ACC112 (cell line): ENCODE results near the gene VSIR.

Source experiments
- H2AFZ ChIP-seq: fragments of 200-600 bp; sonication (generic); one replicate; pipeline ENCODE4 v1.6.0; 2017; ENCODE audit warnings: antibody characterized with exemption, low read length; ENCODE audit not compliant: unreplicated experiment
- H3K27ac ChIP-seq: fragments of 200-600 bp; sonication (generic); 2 replicates; pipeline ENCODE4 v1.5.1; 2014; ENCODE audit warnings: low read depth, mild to moderate bottlenecking, antibody characterized with exemption, low read length, moderate library complexity
- H3K27me3 ChIP-seq: fragments of 200-600 bp; sonication (generic); 2 replicates; pipeline ENCODE4 v1.6.1; 2014; ENCODE audit warnings: mild to moderate bottlenecking, antibody characterized with exemption, low read length, moderate library complexity, mixed read lengths; ENCODE audit not compliant: insufficient read depth
- H3K36me3 ChIP-seq: fragments of 200-600 bp; sonication (generic); 2 replicates; pipeline ENCODE4 v1.6.1; 2016; ENCODE audit warnings: mild to moderate bottlenecking, antibody characterized with exemption, low read length, moderate library complexity, mixed read lengths; ENCODE audit not compliant: insufficient read depth
- H3K4me1 ChIP-seq: fragments of 200-600 bp; sonication (generic); one replicate; pipeline ENCODE4 v1.6.1; 2016; ENCODE audit warnings: low read length, mixed read lengths; ENCODE audit not compliant: insufficient read depth, unreplicated experiment, control insufficient read depth
- H3K4me3 ChIP-seq: fragments of 200-600 bp; sonication (generic); 2 replicates; pipeline ENCODE4 v1.5.1; 2014; ENCODE audit warnings: mild to moderate bottlenecking, low read depth, low read length
- H3K79me2 ChIP-seq: fragments of 200-600 bp; sonication (generic); one replicate; pipeline ENCODE4 v1.6.0; 2016; ENCODE audit warnings: low read length; ENCODE audit not compliant: control insufficient read depth, unreplicated experiment, insufficient read depth

The VSIR gene

DNA sequence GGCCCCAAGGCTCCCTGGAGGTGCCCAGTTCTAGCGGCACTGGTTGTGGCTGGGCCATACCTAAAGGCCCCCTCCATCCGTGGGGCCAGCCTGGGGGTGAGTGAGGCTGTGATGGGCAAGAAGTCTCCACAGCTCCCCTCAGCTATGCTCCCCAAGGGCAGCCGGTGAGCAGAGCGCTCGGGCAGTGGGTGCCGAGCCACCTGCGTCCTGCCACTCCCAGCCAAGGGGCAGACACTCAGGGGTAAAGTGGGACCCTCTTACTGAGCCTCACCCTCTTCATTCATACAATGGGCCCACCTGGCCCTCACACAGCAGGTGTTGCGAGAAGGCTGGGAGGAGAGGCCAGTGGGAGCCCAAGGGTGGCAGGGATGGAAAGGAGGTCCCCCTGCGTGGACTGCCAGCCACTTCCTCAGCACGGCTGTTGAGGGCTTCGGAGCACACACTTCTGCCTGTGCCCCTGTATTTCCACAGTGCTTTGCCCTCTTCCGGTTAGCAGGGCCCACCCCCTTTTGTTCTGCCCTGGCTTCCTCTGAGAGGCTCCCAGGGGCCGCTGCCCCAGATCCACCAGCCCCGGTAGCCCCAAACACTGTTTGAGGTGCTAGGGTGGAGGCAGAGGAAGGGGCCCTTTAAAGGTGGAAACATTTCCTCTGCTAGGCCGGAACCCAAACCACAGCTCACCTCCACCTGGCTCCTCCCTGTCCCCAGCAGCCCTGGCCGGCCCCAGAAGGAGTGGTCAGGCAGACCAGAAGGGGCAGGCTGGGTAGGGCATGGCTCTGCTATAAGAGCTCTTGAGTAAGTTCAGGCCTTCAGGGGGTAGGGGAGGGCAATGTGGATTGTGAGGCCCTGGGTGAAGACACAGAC lies 37.4 kb downstream of the VSIR start:
- no peaks in the 10 kb centered on the region for H3K36me3 ChIP-seq
- no peaks in the 10 kb centered on the region for H3K4me1 ChIP-seq
- H2AFZ ChIP-seq: no peak overlapping the region
- no peak overlapping the region for H3K27ac ChIP-seq
- H3K4me3 ChIP-seq: no peak overlapping the region
- H3K79me2 ChIP-seq: no peaks in the 10 kb centered on the region
- H3K27me3 ChIP-seq: peaks cover 4% of the 10 kb centered on the region; the same call in 1 of the 2 replicates

DNA sequence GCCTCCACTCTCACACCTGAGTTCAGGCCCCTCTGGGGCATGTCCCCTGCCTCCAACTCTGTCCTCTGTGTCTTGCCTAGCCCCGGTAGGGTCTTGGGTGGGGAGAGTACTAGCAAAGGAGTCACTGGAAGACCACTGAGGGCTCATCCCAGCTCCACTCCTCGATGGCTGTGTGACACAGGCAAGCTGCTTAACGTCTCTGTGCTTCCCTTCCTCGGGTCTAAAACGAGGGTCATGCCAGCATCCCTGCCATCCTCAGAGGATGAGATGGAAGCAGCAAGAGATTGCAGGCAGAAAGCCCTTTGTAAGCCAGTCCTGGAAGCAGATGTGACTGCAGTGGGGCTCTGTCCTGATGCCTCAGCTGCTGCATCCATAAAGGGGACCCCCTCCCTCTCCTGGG lies 38.5 kb downstream of the VSIR start:
- Histone ChIP-seq H3K79me2 (no peaks in the 10 kb centered on the region), H3K27ac (no peak overlapping the region), H2AFZ (no peak overlapping the region), H3K4me3 (no peak overlapping the region), H3K27me3 (peaks cover 4% of the 10 kb centered on the region; the same call in 1 of the 2 replicates), H3K36me3 (no peaks in the 10 kb centered on the region), H3K4me1 (no peaks in the 10 kb centered on the region)

DNA sequence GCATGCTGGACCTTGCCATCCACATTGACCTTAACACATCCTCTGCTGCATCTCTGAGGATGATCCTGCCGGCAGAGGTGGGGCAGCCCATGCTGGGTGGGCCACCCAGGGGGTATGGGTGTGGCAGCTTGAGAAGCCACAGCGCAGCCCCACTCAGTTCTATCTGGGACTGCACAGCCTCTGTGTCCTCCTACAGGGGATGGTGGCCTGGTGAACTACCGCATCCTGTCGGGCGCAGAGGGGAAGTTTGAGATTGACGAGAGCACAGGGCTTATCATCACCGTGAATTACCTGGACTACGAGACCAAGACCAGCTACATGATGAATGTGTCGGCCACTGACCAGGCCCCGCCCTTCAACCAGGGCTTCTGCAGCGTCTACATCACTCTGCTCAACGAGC lies 41.5 kb downstream of the VSIR start:
- no peak overlapping the region for H2AFZ ChIP-seq
- peaks cover 10% of the 10 kb centered on the region for H3K4me1 ChIP-seq
- H3K27ac ChIP-seq: no peak overlapping the region
- peaks cover 4% of the 10 kb centered on the region; the same call in 1 of the 2 replicates for H3K27me3 ChIP-seq
- H3K36me3 ChIP-seq: no peaks in the 10 kb centered on the region
- no peak overlapping the region for H3K4me3 ChIP-seq
- no peaks in the 10 kb centered on the region for H3K79me2 ChIP-seq

DNA sequence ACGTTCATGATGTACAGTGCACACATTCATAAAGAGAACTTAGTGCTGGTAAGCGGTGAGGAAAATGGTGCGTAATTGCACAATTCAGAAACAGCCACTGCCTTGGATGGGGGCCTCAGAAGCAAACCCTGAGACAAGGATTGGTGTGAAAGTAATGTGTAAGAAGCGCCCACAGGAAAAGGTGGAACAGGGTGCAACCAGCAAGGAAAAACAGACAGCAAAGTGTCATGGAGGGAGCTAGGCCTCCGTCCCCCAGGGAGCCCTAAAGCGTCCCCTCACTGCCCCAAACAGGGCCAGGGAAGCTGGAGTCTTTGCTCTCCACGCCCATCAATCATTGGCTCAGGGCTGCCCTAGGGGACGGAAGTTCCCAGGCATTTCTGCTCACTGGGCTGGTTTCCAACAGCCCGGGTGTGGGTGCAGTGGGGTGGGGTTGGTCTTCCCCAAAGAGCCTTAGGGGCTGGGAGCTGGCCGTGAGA lies 44.1 kb downstream of the VSIR start:
- Histone ChIP-seq H3K27ac (no peak overlapping the region), H3K4me3 (no peak overlapping the region), H3K27me3 (peaks cover 4% of the 10 kb centered on the region; the same call in 1 of the 2 replicates), H3K4me1 (peaks cover 17% of the 10 kb centered on the region), H2AFZ (no peak overlapping the region), H3K36me3 (no peaks in the 10 kb centered on the region), H3K79me2 (no peaks in the 10 kb centered on the region)

DNA sequence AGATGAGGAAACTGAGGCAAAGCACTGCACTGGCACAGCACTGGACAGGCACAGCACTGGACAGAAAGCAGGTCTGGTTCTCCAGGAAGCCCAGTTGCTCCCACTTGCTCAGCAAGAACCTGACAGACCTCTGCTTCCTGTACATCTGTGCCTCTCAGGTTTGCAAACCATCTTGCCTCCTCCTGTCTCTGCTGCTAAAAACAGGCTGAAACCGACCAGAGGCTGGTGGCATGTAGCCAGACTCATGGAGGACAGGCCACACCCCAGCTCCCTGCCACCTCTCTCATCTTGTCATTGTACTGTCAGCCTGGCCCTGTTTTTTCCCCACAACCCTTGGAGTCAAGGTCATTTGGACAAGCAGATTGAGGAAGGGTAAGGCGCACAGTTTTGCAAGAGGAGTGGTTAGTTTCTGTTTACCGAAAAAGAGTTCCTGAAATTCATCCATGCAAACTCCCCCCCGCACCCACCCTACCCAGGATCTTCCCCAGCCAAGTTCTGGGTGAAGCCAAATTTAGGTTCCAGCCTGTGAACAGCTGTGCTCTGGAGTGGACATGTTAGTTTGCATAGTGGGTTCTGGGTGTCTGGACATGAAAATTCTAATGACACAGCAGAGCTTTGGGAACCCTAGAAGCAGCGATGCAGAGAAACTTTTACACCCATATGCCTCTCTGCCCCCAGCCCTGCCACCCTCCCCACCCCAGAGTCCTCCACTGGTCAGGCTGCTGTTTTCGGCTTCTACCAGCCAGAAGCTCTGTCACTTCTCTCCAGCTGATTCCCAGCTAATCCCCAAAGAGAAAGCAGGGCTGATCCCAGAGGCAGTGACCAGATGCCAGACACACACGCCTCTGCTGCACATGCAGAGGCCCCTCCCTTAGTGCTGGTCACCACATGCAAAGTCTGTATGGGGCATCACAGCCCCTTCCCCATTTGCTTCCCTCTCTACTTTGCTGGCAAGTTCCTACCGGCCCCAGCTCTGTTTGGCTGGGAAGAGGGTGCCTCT lies 45.3 kb downstream of the VSIR start:
- Histone ChIP-seq H3K27ac (no peak overlapping the region), H3K4me1 (peaks cover 17% of the 10 kb centered on the region), H2AFZ (peak overlapping the region; percentile 25), H3K79me2 (no peaks in the 10 kb centered on the region), H3K36me3 (no peaks in the 10 kb centered on the region), H3K27me3 (no peaks in the 10 kb centered on the region), H3K4me3 (no peak overlapping the region)

DNA sequence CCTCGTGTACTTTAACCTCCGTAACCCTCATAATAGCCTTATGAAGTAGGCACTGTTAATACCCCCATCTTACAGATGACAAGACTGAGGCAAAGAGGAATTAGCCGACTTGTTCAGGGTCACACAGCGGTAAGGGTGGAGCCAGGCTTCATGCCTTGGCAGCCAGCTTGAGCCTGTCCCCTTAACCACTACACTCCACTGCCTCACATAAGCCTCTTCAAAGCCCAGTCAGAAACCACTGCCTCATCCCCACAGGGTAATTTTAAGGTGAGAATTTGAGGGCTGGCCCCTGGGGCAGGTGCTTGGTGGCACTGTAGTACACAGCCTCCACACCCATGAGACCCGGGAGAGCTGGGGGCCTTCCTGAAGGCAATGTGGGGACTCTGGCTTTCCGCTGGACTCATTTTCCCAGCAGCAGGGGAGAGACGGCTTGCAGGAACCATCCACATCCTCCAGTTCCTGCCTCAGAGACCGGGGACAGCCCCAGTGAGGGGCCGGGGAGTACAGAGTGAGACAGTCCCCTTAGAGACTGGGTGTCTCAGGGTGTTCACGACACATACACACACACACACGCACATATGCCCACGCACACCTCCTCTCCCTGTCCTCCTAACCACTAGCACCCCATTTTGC lies 46.1 kb downstream of the VSIR start:
- Histone ChIP-seq H3K27me3 (no peaks in the 10 kb centered on the region), H3K27ac (no peak overlapping the region), H3K36me3 (no peaks in the 10 kb centered on the region), H3K79me2 (no peaks in the 10 kb centered on the region), H3K4me1 (peaks cover 17% of the 10 kb centered on the region), H2AFZ (no peak overlapping the region), H3K4me3 (no peak overlapping the region)

DNA sequence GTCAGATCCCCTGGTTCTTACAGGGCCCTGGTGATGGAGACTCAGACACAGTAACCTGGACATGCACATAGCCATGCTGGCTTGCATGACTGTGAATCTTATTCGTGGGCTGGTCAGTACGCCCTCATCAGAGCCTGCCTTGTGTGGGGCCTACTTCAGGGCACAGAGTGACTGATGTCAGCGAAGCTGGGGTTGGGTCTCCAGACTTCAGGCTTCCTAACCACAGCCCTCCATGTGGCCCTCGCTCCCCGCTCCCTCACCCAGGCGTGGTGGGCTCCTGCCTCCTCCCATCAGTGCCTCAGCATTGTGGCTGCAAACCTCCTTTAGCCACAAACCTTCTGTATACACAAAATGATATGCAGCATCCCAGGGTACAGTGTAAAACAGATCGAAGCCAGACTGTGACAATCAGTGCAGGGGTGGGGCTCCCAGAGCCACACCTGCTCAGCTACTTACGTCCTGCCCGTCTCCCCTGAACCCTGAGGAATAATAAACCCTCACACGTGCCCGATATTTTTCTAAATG lies 46.7 kb downstream of the VSIR start:
- Histone ChIP-seq H3K79me2 (no peaks in the 10 kb centered on the region), H2AFZ (no peak overlapping the region), H3K27me3 (no peaks in the 10 kb centered on the region), H3K27ac (no peak overlapping the region), H3K36me3 (no peaks in the 10 kb centered on the region), H3K4me3 (no peak overlapping the region), H3K4me1 (peaks cover 17% of the 10 kb centered on the region)

DNA sequence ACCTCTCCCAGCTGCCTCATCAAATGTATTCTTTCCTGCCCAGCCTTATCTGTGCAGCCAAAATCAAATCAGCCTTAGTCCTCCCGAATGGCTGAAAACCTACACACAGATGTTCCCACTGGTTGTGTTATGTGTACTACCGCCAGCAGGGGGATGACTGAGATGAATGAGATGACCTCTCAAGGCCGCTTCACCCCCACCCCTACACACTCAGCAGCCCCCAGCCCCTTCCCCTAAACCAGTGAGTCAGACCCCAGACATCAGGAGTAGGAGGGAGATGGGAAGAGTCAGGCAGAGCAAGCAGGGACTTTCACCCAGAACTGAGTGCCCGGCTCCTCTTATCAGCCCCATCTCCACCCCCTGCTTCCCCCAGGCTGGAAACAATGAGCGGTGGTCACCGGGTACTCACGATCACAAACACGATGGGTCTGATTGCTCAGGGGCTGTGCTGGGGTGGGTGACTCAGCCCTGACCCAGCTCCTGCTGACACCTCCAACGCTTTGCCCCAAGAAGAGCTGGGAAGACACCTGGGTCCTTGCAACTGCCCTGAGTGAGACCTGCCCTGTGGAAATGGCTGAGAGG lies 47.2 kb downstream of the VSIR start:
- Histone ChIP-seq H2AFZ (no peak overlapping the region), H3K4me1 (peaks cover 17% of the 10 kb centered on the region), H3K36me3 (no peaks in the 10 kb centered on the region), H3K27ac (no peak overlapping the region), H3K27me3 (no peaks in the 10 kb centered on the region), H3K79me2 (no peaks in the 10 kb centered on the region), H3K4me3 (no peak overlapping the region)

DNA sequence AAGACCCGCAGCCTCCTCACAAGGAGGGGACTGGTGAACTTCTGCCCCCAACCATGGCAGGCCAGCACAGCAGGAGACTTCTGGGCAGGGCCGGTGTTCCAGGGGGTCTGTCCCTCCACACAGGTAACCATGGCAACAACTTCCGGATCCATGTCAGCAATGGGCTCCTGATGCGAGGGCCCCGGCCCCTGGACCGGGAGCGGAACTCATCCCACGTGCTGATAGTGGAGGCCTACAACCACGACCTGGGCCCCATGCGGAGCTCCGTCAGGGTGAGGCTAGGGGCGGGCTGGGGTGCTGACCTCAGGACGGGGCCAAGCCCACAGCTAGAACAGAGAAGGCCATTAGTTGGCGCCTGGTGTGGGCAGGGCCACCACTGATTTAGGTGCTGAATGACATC lies 48.1 kb downstream of the VSIR start:
- H3K4me3 ChIP-seq: no peak overlapping the region
- no peaks in the 10 kb centered on the region for H3K79me2 ChIP-seq
- H2AFZ ChIP-seq: no peak overlapping the region
- no peaks in the 10 kb centered on the region for H3K27me3 ChIP-seq
- H3K36me3 ChIP-seq: no peaks in the 10 kb centered on the region
- peaks cover 17% of the 10 kb centered on the region for H3K4me1 ChIP-seq
- no peak overlapping the region for H3K27ac ChIP-seq

DNA sequence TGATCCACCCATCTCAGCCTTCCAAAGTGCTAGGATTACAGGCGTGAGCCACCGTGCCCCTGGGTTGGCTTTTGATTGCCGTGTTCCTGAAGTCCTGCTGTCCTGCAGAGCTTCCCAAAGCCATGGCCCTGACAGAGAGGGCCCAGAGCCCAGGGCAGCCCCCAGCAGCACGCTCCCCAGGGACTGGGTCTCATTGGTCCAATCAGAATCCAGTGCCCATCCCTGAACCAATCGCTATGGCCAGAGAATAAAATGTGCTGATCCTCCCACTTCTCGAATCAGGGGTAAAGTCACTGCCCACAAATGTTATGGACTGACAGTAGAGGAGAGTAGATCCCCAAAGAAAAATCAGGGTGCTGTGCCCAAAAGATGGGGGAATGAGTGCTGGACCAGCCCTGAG lies 48.8 kb downstream of the VSIR start:
- H3K79me2 ChIP-seq: no peaks in the 10 kb centered on the region
- no peaks in the 10 kb centered on the region for H3K36me3 ChIP-seq
- peaks cover 17% of the 10 kb centered on the region for H3K4me1 ChIP-seq
- no peaks in the 10 kb centered on the region for H3K27me3 ChIP-seq
- no peak overlapping the region for H2AFZ ChIP-seq
- no peak overlapping the region for H3K27ac ChIP-seq
- no peak overlapping the region for H3K4me3 ChIP-seq
